Measurements from ENCODE around the gene CALN1. TPM values are rescaled to one million over a fixed set of nuclear protein-coding genes. Genes with fewer than 3 reads are reported as not detected.

Gene CALN1
- total and polyA plus RNA-seq, 4 donors: 0.02 to 0.91 (median 0.03) TPM

GRCh38 chr7:72097226-72097625 lies 314.9 kb downstream of the CALN1 start:
- Histone ChIP-seq H3K9ac (ENCODE audit: insufficient read depth in 1 of 2, low read length in 2 of 2) (no peak overlapping the region), H3K27ac (ENCODE audit: low read depth in 1 of 2, low read length in 1 of 2) (no peak overlapping the region), H3K36me3 (ENCODE audit: control insufficient read depth in 4 of 4, insufficient read depth in 4 of 4, low read length in 4 of 4) (no peaks in the 10 kb centered on the region), H3K9me3 (ENCODE audit: control insufficient read depth in 4 of 4, insufficient read depth in 3 of 4, low read length in 3 of 4) (no peaks in the 10 kb centered on the region), H3K4me1 (ENCODE audit: control insufficient read depth in 5 of 5, insufficient read depth in 5 of 5, low read length in 5 of 5) (no peaks in the 10 kb centered on the region), H3K4me3 (no peak overlapping the region), H3K27me3 (ENCODE audit: control insufficient read depth in 3 of 3, insufficient read depth in 3 of 3, low read length in 2 of 3) (no peaks in the 10 kb centered on the region)
- DNase-seq (no peak), ATAC-seq (ENCODE audit: insufficient read depth, low FRiP score) (no peak)
- no peak for TF ChIP-seq CTCF (IDR thresholded peaks at IDR 0.05; ENCODE audit: control extremely low read depth, extremely low read depth)
- 83 to 94% methylated on average over 3 of the region's 3 CpGs for WGBS, 2 donors

DNA sequence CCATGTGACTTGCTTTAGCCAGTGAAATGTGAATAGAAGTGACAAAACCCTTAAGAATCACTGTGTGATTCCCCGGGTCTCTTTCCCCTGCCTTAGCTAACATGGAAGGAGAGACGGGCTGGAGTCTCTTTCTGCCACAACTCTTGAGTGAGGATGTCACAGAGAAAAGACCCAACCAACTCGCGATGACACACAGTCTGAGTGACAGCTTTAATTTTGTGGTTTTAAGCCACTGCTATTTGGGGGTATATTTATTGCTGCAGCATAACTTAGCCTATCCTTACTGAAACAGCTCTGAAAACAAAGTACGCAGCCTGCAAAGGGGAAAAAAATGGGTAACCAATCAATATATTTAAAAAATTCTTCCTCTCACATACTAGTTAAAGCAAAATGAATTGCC lies 319.4 kb downstream of the CALN1 start:
- ATAC-seq (ENCODE audit: insufficient read depth, low FRiP score) (no peak), DNase-seq (no peak)
- Histone ChIP-seq H3K9me3 (ENCODE audit: control insufficient read depth in 4 of 4, insufficient read depth in 3 of 4, low read length in 3 of 4) (peaks cover 0 to 3% (median 0%) of the 10 kb centered on the region in 4 donors), H3K4me3 (no peak overlapping the region), H3K36me3 (ENCODE audit: control insufficient read depth in 4 of 4, insufficient read depth in 4 of 4, low read length in 4 of 4) (no peaks in the 10 kb centered on the region), H3K9ac (ENCODE audit: insufficient read depth in 1 of 2, low read length in 2 of 2) (no peak overlapping the region), H3K4me1 (ENCODE audit: control insufficient read depth in 5 of 5, insufficient read depth in 5 of 5, low read length in 5 of 5) (no peaks in the 10 kb centered on the region), H3K27me3 (ENCODE audit: control insufficient read depth in 3 of 3, insufficient read depth in 3 of 3, low read length in 2 of 3) (no peaks in the 10 kb centered on the region), H3K27ac (ENCODE audit: low read depth in 1 of 2, low read length in 1 of 2) (no peak overlapping the region)
- no peak for TF ChIP-seq CTCF (IDR thresholded peaks at IDR 0.05; ENCODE audit: control extremely low read depth, extremely low read depth)
- WGBS, 2 donors: 87 to 91% methylated on average over 5 of the region's 5 CpGs

- ATAC-seq (ENCODE audit: insufficient read depth, low FRiP score) (no peak), DNase-seq (no peak)
- H3K9me3 ChIP-seq (ENCODE audit: control insufficient read depth in 4 of 4, insufficient read depth in 3 of 4, low read length in 3 of 4): peaks cover 0 to 3% (median 2%) of the 10 kb centered on the region in 4 donors
- no peaks in the 10 kb centered on the region for H3K36me3 ChIP-seq (ENCODE audit: control insufficient read depth in 4 of 4, insufficient read depth in 4 of 4, low read length in 4 of 4)
- no peaks in the 10 kb centered on the region for H3K4me1 ChIP-seq (ENCODE audit: control insufficient read depth in 5 of 5, insufficient read depth in 5 of 5, low read length in 5 of 5)
- no peak for TF ChIP-seq CTCF (IDR thresholded peaks at IDR 0.05; ENCODE audit: control extremely low read depth, extremely low read depth)
- 80 to 89% methylated on average over 5 of the region's 5 CpGs for WGBS, 2 donors
- no peaks in the 10 kb centered on the region for H3K27me3 ChIP-seq (ENCODE audit: control insufficient read depth in 3 of 3, insufficient read depth in 3 of 3, low read length in 2 of 3)
- no peak overlapping the region for H3K9ac ChIP-seq (ENCODE audit: insufficient read depth in 1 of 2, low read length in 2 of 2)
- H3K4me3 ChIP-seq: no peak overlapping the region
- no peak overlapping the region for H3K27ac ChIP-seq (ENCODE audit: low read depth in 1 of 2, low read length in 1 of 2)
Observed at GRCh38 chr7:72087926-72088325, 324.2 kb downstream of the CALN1 start.

GRCh38 chr7:72080865-72081510 lies 331.1 kb downstream of the CALN1 start:
- Histone ChIP-seq H3K9ac (ENCODE audit: insufficient read depth in 1 of 2, low read length in 2 of 2) (no peak overlapping the region), H3K27ac (ENCODE audit: low read depth in 1 of 2, low read length in 1 of 2) (no peak overlapping the region), H3K9me3 (ENCODE audit: control insufficient read depth in 4 of 4, insufficient read depth in 3 of 4, low read length in 3 of 4) (peaks cover 0 to 3% (median 0%) of the 10 kb centered on the region in 4 donors), H3K4me1 (ENCODE audit: control insufficient read depth in 5 of 5, insufficient read depth in 5 of 5, low read length in 5 of 5) (no peaks in the 10 kb centered on the region), H3K36me3 (ENCODE audit: control insufficient read depth in 4 of 4, insufficient read depth in 4 of 4, low read length in 4 of 4) (no peaks in the 10 kb centered on the region), H3K4me3 (no peak overlapping the region), H3K27me3 (ENCODE audit: control insufficient read depth in 3 of 3, insufficient read depth in 3 of 3, low read length in 2 of 3) (no peaks in the 10 kb centered on the region)
- no peak for TF ChIP-seq CTCF (IDR thresholded peaks at IDR 0.05; ENCODE audit: control extremely low read depth, extremely low read depth)
- ATAC-seq (ENCODE audit: insufficient read depth, low FRiP score) (no peak), DNase-seq (no peak)
- WGBS, 2 donors: 43 to 58% methylated on average over 7 of the region's 7 CpGs
